Activated T-helper 1 cell treated with anti-CD3 and anti-CD28 coated beads, Interleukin-12 subunit alpha, Interleukin-12 subunit beta, Interleukin-2, Interleukin-4 antibody, amounts not matched to agents 30 ng/mL and 10 ng/mL and 1 ng/mL, durations not matched to agents 14 hours and 24 hours and 36 hours (primary cell): ENCODE data around the gene KIRREL3. TPM values are rescaled to one million over a fixed set of nuclear protein-coding genes. Genes with fewer than 3 reads are reported as not detected.

Experiments used
- DNase-seq: peaks from one replicate; pipeline ENCODE4 v3.0.0; 2021; ENCODE audit warnings: low spot score
- H3K27ac Mint-ChIP-seq: one replicate; pipeline ENCODE4 v1.8.0; 2021; ENCODE audit warnings: mild to moderate bottlenecking, mixed read lengths
- H3K27me3 Mint-ChIP-seq: one replicate; pipeline ENCODE4 v1.8.0; 2022; ENCODE audit warnings: mild to moderate bottlenecking, moderate library complexity, mixed read lengths; ENCODE audit not compliant: insufficient read depth
- H3K36me3 Mint-ChIP-seq: one replicate; pipeline ENCODE4 v1.8.0; 2021; ENCODE audit warnings: low read depth, mixed read lengths
- H3K4me1 Mint-ChIP-seq: one replicate; pipeline ENCODE4 v1.8.0; 2021; ENCODE audit warnings: low read depth, mixed read lengths
- H3K4me3 Mint-ChIP-seq: one replicate; pipeline ENCODE4 v1.8.0; 2021; ENCODE audit warnings: mild to moderate bottlenecking, moderate library complexity, mixed read lengths
- H3K9me3 Mint-ChIP-seq: one replicate; pipeline ENCODE4 v1.8.0; 2021; ENCODE audit warnings: mixed read lengths
- intact Hi-C: fragments of 100-400 bp; cut with micrococcal nuclease; formaldehyde crosslinking; loops from one replicate; pipeline ENCODE4 v1.15.1; 2024
- total RNA-seq: library from RNA; stranded (reverse); gene quantifications from 2 replicates; pipeline ENCODE4 v1.2.3, GENCODE V29; 2022

Gene KIRREL3
- total RNA-seq, 1 donor from 2014 or later: not detected

DNA sequence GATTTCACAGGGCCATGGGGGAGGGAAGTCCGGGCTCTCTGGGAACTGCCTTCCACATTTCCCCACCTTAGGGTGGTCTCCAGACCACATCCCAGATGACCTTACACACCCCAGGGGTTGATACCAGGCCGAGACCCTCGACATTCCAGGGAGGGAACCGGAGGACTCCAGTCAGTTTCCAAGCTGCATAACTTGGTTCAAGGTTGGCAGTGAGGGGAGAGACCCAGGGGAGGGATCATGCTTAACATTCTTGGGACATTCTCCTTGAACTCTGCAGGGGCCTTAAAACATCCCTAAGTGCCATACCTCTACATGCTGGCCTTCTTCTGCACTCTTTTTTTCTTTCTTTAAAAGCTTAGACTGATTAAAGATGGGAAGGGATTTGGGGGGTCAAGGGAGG, 394.1 kb downstream of the KIRREL3 start:
- no peak for DNase-seq
- no peaks in the 10 kb centered on the region for H3K4me1 Mint-ChIP-seq
- H3K27me3 Mint-ChIP-seq: peaks cover 4% of the 10 kb centered on the region
- H3K27ac Mint-ChIP-seq: no peak overlapping the region
- H3K36me3 Mint-ChIP-seq: no peaks in the 10 kb centered on the region
- no peaks in the 10 kb centered on the region for H3K9me3 Mint-ChIP-seq
- H3K4me3 Mint-ChIP-seq: no peak overlapping the region
- intact Hi-C loops: no loop called here

DNA sequence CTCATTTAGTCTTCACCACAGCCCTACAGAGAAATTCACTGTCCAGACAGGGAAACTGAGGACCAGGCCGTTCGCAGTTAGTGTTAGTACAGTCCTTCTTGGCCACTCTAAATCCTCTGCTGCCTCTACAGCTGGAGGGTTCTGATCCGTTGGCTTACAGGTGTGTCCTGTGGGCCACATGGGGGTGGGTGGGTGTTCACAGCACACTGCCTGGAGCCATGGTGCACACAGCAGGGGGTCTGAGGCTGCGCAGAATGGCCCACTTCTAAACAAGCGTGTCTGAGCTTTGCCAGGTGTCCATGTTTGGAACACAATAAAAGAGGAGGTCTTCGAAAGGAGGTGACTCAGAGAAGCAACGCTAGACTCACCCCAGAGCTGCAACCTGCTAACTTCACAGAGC, 396.1 kb downstream of the KIRREL3 start:
- peaks cover 4% of the 10 kb centered on the region for H3K27me3 Mint-ChIP-seq
- no peak for DNase-seq
- no peaks in the 10 kb centered on the region for H3K36me3 Mint-ChIP-seq
- H3K4me1 Mint-ChIP-seq: no peaks in the 10 kb centered on the region
- H3K4me3 Mint-ChIP-seq: no peak overlapping the region
- H3K9me3 Mint-ChIP-seq: no peaks in the 10 kb centered on the region
- intact Hi-C loops: no loop called here
- no peak overlapping the region for H3K27ac Mint-ChIP-seq

DNA sequence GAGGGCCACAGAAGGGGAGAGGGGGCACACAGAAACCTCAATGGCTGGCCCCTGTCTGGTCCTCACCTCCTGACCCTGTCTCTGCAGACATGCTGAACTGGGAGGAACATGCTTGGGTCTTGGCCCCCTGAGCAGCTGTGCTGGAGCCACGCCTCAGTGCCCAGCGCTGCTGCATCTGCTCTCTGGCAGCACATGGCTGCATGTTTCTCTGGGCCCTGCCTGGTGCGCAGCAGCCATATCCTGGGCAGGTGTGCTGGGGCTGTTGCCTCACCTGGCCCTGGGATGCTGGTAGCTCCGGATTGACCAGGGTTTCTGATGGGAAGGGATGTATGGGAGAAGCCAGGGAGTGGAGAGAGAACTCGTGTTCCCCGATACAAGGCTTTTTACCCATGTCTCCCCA, 397.1 kb downstream of the KIRREL3 start:
- no peak for DNase-seq
- intact Hi-C loops: no loop called here
- H3K4me1 Mint-ChIP-seq: no peaks in the 10 kb centered on the region
- H3K27me3 Mint-ChIP-seq: peaks cover 4% of the 10 kb centered on the region
- no peaks in the 10 kb centered on the region for H3K9me3 Mint-ChIP-seq
- no peaks in the 10 kb centered on the region for H3K36me3 Mint-ChIP-seq
- no peak overlapping the region for H3K27ac Mint-ChIP-seq
- H3K4me3 Mint-ChIP-seq: no peak overlapping the region

DNA sequence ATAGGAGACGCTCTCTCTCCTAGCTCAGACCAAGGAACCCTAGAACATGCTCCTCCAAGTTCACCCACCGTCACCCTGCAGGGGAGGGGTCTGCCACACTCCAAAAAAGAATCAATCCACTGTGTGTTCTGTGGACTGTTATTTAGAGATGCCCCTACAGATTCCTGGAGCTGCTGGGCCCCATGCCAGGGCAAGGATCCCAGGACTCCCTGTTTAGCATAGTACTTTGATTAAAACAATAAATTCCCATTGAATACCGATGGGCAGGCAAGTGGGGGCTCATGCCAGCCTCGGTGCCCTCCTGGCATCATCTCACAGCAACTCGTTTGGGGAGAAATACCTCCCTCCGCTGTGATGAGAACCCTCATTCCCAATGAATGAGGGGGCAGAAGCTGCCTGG, 397.6 kb downstream of the KIRREL3 start:
- intact Hi-C loops: no loop called here
- Mint-ChIP-seq H3K4me3 (no peak overlapping the region), H3K27me3 (peaks cover 4% of the 10 kb centered on the region), H3K36me3 (no peaks in the 10 kb centered on the region), H3K27ac (no peak overlapping the region), H3K4me1 (no peaks in the 10 kb centered on the region), H3K9me3 (no peaks in the 10 kb centered on the region)
- DNase-seq: no peak

DNA sequence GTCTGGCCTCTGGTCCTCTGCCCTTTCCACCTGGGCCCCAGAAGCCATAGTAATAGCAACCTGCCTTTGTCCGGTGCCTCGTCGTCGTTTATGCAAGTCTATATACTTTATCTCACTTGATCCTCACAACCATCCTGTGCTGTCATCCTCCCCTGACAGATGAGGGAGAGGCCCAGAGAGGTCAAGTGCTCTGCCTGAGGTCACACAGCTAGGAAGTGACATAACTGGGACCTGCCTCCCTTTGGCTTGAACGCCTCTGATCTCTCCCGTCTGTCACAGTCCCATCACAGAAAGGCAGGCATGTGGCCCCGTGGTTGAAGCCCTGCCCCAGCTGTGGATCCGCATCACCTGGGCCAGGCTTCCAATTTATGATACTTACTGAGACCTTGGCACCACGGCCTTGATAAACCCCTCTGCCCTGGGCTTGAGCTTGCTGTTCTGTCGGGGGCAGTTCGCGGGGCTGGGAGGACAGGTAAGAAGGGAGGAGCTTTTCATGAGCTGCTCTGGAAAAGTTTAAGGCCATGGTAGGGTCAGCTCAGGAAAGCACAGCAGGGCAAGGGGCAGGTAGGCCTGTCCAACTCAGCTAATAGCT, 398.1 kb downstream of the KIRREL3 start:
- no peak overlapping the region for H3K27ac Mint-ChIP-seq
- no peaks in the 10 kb centered on the region for H3K36me3 Mint-ChIP-seq
- peaks cover 4% of the 10 kb centered on the region for H3K27me3 Mint-ChIP-seq
- no peak for DNase-seq
- H3K4me3 Mint-ChIP-seq: no peak overlapping the region
- no peaks in the 10 kb centered on the region for H3K4me1 Mint-ChIP-seq
- no peaks in the 10 kb centered on the region for H3K9me3 Mint-ChIP-seq
- intact Hi-C loops: no loop called here

DNA sequence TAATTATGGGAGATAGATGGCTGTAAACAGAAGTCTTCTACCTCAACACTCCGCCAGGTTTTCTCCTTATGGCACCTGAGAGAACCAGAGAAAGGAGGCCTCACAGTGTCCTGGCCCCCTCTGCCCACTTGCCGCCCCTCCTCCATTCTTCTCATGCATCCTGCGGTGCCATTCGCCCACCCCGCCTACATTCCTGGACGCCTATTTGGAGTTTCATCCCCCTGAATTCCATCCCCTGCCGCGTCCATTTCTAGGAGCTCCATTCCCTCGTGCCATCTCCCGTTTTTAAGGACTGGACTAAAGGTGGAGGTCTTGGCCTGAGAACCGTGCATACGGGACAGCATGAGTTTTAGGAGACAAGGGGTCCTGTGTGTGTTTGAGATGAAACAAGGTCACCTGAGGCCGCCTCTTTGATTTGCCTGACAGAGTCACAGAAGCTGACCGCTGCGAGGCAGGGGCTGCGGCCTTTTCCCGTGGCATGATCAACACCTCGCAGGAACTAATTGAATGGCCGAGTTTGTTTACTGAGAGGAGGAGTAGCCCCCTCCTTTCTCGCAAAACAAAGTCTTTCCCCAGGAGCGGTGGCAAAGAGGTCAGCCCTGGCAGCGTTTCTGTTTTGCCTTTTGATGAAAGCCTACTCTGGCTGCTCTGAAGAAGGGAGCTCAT, 398.9 kb downstream of the KIRREL3 start:
- no peak overlapping the region for H3K27ac Mint-ChIP-seq
- intact Hi-C loops: no loop called here
- H3K4me3 Mint-ChIP-seq: no peak overlapping the region
- no peaks in the 10 kb centered on the region for H3K4me1 Mint-ChIP-seq
- no peaks in the 10 kb centered on the region for H3K36me3 Mint-ChIP-seq
- peaks cover 4% of the 10 kb centered on the region for H3K27me3 Mint-ChIP-seq
- no peaks in the 10 kb centered on the region for H3K9me3 Mint-ChIP-seq
- no peak for DNase-seq

DNA sequence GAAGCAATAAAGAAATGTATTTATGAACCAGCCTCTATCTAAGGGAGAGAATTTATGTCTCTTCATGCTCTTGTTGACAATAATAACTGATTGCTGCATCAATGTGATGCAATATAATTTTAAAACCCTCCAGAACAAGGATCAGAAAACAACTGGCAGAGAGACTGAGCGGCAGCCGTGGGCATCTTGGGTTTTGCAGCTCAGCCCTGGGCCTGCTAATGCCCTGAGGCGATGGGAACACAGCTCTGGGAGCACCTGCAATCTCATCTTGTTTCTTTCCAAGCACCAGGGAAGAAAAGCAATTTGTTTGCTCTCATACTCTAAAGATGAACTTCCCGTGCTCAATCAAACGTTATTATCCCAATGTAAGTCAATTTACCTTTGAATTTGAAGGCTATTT, 399.4 kb downstream of the KIRREL3 start:
- intact Hi-C loops: no loop called here
- H3K9me3 Mint-ChIP-seq: no peaks in the 10 kb centered on the region
- no peak overlapping the region for H3K27ac Mint-ChIP-seq
- DNase-seq: no peak
- H3K36me3 Mint-ChIP-seq: no peaks in the 10 kb centered on the region
- peaks cover 4% of the 10 kb centered on the region for H3K27me3 Mint-ChIP-seq
- H3K4me3 Mint-ChIP-seq: no peak overlapping the region
- H3K4me1 Mint-ChIP-seq: no peaks in the 10 kb centered on the region

DNA sequence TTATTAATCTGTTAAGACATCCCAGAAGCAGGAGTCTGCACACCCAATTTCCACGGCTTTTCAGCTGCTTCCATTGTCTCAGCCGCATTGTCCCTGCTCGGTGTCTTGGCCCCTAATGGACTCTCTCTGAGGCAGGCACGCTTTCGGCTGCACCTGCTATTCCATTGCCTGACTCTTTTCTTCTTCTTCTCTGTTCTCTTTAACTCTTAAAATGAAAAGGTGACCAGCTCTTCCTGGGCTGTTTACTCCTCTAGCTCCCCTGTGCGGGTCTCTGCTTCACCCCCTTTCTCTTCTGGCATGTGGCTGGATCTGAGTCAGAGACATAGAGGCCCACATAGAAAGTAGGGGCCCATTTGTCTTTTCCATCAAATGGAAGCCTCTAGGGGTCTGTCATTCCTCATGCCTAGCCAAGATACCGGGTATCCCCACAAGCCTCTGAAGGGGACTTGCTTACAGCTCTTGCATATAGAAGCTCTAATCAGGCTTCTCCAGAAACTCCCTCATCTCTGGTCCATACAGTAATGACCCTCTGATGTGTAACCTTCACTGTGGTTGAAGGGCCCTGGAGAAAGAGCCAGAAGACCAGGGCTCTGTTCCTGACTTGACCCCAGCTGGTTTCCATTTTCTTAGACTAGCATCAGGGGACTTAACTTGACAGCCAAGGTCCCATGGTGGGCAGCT, 401.2 kb downstream of the KIRREL3 start:
- no peak overlapping the region for H3K4me3 Mint-ChIP-seq

DNA sequence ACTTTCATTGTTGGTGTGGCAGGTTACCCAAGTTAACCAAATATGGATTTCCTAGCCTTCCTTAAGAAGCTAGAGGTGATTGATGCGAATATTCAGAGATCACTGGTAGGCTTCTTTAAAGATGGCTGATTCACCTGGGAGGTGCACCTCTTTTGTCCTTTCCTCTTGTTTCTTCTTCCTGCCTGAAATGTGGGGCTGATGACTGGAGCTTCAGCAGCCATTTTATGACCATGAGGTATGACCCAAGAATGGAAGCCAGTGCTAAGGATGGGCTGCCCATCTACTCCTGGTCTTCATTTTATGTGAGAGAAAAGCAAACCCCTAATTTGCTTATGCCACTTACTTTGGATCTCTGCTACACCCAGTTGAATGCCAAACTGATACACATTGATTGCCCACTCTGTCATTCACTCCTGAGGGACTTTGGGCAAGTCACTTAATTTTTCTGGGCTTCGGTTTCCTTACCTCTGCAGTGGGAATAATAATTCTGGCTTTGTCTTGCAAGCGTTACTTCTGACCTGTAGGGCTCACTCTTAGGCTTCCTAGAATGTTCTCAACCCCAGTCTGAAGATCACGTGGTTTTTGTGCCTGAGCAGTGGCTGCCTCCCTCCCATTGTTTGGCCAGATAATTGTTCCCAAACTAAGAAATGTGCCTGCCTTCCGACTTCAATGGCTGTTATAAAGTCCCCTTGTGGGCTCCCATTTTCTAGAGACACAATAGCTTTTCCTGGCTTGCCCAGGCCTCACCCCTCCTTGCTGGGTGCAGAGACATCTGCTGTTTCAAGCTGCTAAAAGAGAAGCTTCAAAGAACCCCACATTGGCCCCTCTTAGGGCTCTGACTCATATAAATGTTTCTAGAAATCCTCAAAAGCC, 402.0 kb downstream of the KIRREL3 start:
- Mint-ChIP-seq H3K36me3 (no peaks in the 10 kb centered on the region), H3K27ac (no peak overlapping the region), H3K4me1 (no peaks in the 10 kb centered on the region), H3K9me3 (no peaks in the 10 kb centered on the region), H3K4me3 (no peak overlapping the region), H3K27me3 (no peaks in the 10 kb centered on the region)
- intact Hi-C loops: no loop called here
- no peak for DNase-seq

More for the DNA sequence above, 401.2 kb downstream of the KIRREL3 start:
- Mint-ChIP-seq H3K36me3 (no peaks in the 10 kb centered on the region), H3K4me1 (no peaks in the 10 kb centered on the region), H3K9me3 (no peaks in the 10 kb centered on the region), H3K27me3 (no peaks in the 10 kb centered on the region), H3K27ac (no peak overlapping the region)
- no peak for DNase-seq
- intact Hi-C loops: no loop called here

DNA sequence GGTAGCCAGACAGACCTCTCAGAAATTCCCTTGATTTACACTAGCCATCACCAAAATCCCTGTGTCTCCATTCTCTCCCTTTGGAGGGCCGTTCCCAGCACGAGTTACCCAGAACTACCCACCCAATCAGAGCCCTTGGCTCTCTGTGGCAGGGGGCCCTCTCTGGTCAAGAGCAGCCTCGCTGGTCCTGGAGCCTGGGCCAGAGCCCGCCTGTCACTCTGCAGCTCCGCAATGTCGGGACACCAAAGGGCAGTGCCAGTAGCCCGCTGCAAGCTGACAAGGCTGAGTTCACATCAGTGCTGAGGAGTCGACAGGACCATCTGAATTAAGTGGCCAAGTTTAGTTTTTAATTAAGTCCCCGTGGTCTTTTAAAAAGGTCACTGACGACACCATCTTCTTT, 403.5 kb downstream of the KIRREL3 start:
- H3K36me3 Mint-ChIP-seq: no peaks in the 10 kb centered on the region
- intact Hi-C loops: no loop called here
- no peak overlapping the region for H3K27ac Mint-ChIP-seq
- H3K4me3 Mint-ChIP-seq: no peak overlapping the region
- H3K4me1 Mint-ChIP-seq: no peaks in the 10 kb centered on the region
- no peaks in the 10 kb centered on the region for H3K9me3 Mint-ChIP-seq
- H3K27me3 Mint-ChIP-seq: no peaks in the 10 kb centered on the region
- no peak for DNase-seq

DNA sequence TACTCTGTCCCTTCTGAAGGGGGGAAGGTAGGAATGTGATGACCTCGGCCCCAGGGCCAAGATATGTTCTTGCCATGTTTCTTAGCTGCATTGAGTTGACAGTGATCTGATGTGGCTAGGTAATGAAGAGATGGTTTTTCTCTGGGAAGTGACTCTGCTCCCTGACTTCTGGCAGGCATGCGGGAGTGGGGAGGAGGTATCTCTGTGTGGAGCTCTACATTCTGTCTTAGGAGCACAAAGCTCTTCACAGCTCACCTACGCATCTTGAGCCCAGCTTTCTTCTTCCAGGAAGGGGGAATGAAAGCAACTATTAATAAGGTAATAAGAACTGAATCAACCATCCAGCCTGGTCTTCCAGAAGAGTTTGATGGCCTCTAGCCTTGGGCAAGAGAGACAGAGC, 404.1 kb downstream of the KIRREL3 start:
- intact Hi-C loops: no loop called here
- Mint-ChIP-seq H3K27me3 (no peaks in the 10 kb centered on the region), H3K4me3 (no peak overlapping the region), H3K9me3 (no peaks in the 10 kb centered on the region), H3K36me3 (no peaks in the 10 kb centered on the region), H3K27ac (no peak overlapping the region), H3K4me1 (no peaks in the 10 kb centered on the region)
- no peak for DNase-seq

DNA sequence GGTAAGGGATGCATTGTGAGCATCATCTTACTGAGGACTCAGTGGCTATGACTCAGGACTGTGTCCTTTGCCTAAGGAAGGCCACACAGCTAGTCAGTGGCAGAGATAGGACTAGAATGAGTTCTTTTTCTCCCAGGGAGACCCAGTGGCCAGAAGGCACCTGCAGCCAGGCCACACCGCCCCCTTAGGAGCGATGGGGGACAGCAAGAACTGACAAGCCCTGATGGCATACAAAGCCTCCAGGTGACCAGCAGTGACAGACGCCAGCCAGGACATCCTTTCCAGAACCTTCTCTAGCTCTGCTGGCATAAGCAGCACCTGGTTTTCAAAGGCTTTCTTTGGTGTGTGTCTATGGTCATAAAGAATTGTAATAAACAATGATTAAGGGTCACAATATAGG, 405.0 kb downstream of the KIRREL3 start:
- intact Hi-C loops: no loop called here
- H3K4me1 Mint-ChIP-seq: no peaks in the 10 kb centered on the region
- H3K27me3 Mint-ChIP-seq: no peaks in the 10 kb centered on the region
- DNase-seq: no peak
- H3K9me3 Mint-ChIP-seq: no peaks in the 10 kb centered on the region
- H3K27ac Mint-ChIP-seq: no peak overlapping the region
- no peaks in the 10 kb centered on the region for H3K36me3 Mint-ChIP-seq
- H3K4me3 Mint-ChIP-seq: no peak overlapping the region

DNA sequence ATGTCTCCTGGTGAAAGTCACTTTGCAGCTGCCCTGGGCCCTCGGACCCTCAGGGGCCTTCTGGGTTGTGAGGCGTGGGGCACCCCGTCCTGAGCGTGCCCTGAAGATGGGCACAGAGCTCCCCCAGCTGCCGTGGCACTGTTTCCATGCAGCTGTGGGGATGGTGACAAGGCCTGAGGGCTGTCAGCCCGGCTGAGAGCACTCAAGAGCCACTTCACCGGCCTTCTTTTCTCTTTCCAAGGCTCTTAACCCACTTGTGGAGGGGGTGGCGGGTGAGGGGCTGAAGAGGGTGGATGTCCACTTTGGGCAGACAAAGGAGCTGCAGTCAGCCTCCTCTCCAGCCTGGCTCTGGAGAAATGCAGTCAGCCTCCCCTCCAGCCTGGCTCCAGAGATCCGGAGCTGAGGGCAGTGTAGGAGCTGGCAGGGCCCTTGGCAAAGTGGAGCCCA, 405.6 kb downstream of the KIRREL3 start:
- Mint-ChIP-seq H3K27me3 (no peaks in the 10 kb centered on the region), H3K4me3 (no peak overlapping the region), H3K36me3 (no peaks in the 10 kb centered on the region), H3K27ac (no peak overlapping the region), H3K9me3 (no peaks in the 10 kb centered on the region), H3K4me1 (no peaks in the 10 kb centered on the region)
- intact Hi-C loops: no loop called here
- DNase-seq: no peak
